ENCODE data around the gene NPIPB8. TPM values are rescaled to one million over a fixed set of nuclear protein-coding genes. Genes with fewer than 3 reads are reported as not detected.
A peak's percentile ranks its signal among the peaks of the same experiment; 100 is the strongest.
"Not testable (repeated sequence)": the region's sequence is repeated elsewhere in the genome, so short reads cannot be mapped to it uniquely, and the experiment has no call there.

Gene NPIPB8
- total RNA-seq, 1 experiment from 2014 or later = 4.1 TPM

- H3K4me3 ChIP-seq = peak overlapping the region; percentile 26; the same call in 1 of the 2 replicates
- peaks cover 25% of the 10 kb centered on the region for H3K4me1 ChIP-seq (replicated peaks; ENCODE audit: insufficient read depth)
- ChIA-PET POLR2A (ENCODE audit: unreplicated experiment) (interaction anchor here (0.6 to 1.5 kb wide), 7 partner anchors 12 to 318 kb away, joined by 3 to 59 read pairs (median 3); partner anchors contain the start of gene SULT1A2), CTCF (interaction anchor here (1.2 to 2.3 kb wide), 2 partner anchors 12 to 55 kb away, joined by 15 to 21 read pairs; partner anchors contain the start of genes SGF29 and SULT1A2)
- H3K79me2 ChIP-seq (ENCODE audit: low read depth) = peaks cover 26% of the 10 kb centered on the region
- intact Hi-C loops (cut with micrococcal nuclease; ENCODE audit: unreplicated experiment); H4K20me1 ChIP-seq (ENCODE audit: insufficient read depth); DNase-seq; H3K36me3 ChIP-seq (ENCODE audit: low read depth); H2AFZ ChIP-seq; H3K27me3 ChIP-seq (ENCODE audit: insufficient read depth, low read depth); H3K9me2 ChIP-seq (ENCODE audit: insufficient read depth); H3K9me3 ChIP-seq (ENCODE audit: insufficient read depth, low read depth); BruUV-seq (replicated peaks): not testable (repeated sequence)
- H3K27ac ChIP-seq = peak overlapping the region; percentile 69
- peaks cover 13% of the 10 kb centered on the region for H3F3A ChIP-seq (ENCODE audit: insufficient read depth, low read depth)
- H3K4me2 ChIP-seq = peak overlapping the region; percentile 64
These were observed 28.8 kb upstream of the NPIPB8 start for GRCh38 chr16:28608867-28609596.

DNA sequence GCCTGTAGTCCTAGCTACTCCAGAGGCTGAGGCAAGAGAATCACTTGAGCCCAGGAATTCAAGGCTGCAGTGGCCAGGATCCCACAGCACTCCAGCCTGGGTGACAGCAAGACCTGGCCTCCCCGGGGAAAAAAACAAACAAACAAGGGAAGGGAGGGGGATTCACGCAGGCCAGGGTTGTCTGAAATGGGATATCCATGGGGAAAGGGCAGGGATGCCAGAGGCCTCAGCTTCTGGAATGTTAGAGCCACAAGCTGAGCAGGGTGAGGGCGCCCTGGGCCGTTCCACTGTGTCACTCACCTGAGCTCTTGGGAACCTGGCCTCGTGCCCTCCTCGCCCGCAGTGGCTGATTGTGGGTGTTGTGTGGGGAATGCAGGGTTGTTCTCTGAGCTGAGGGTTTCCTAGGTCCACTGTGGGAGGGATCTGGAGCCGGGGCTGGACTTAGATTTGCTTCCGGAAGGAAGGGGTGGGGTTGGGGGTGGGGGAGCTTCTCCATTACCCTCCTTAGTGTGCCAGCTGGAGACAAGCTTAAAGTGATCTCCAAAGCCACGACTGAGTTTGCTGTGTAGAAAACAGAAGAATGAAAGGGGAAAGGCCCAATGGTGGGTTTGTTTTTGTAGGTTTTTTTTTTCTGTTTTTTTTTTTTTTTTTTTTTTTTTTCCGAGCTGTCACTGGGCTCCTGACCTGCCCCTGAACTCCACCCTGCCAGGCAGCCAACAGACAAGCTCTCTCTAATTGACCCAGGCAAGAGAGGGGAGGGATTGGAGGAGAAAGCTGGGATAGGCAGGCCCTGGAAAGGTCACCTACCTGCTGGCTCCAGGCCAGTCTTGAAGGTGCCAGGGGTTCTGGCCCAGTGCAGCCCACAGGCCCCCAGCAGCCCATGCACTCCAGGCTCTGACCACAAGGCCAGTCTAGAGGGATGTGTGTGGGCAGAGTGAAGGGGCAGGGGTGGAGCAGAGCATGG, 28.0 kb upstream of the NPIPB8 start, which contains the start of gene SULT1A1:
Gene SULT1A1 (minus strand): TSS at position 414 of the 964 bp plus-strand sequence. CDS start 1,189 bp downstream, outside the sequence.
- H2AFZ ChIP-seq = no peak within 1 kb of the TSS
- peaks cover 26% of the 10 kb centered on the region for H3K79me2 ChIP-seq (ENCODE audit: low read depth)
- DNase-seq = peak; percentile 85 to 98
- H3K4me2 ChIP-seq = peak within 1 kb of the TSS; percentile 64
- no peaks in the 10 kb centered on the region for H3K9me3 ChIP-seq (ENCODE audit: insufficient read depth, low read depth)
- H3K27ac ChIP-seq = peak within 1 kb of the TSS; percentile 69
- H3K4me1 ChIP-seq (replicated peaks; ENCODE audit: insufficient read depth) = peaks cover 25% of the 10 kb centered on the region
- CTCF ChIA-PET = interaction anchor here (0.9 to 2.3 kb wide), 3 partner anchors 12 to 56 kb away, joined by 3 to 21 read pairs (median 15); partner anchors contain the start of genes SGF29 and SULT1A2
- no peaks in the 10 kb centered on the region for H3K27me3 ChIP-seq (ENCODE audit: insufficient read depth, low read depth)
- intact Hi-C loops (cut with micrococcal nuclease; ENCODE audit: unreplicated experiment) = no loop called here
- BruUV-seq (replicated peaks) = TSS peak; percentile 55
- POLR2A ChIA-PET (ENCODE audit: unreplicated experiment) = interaction anchor here (0.5 to 1.5 kb wide), 10 partner anchors 11 to 1761 kb away, joined by 3 to 59 read pairs (median 7); partner anchors contain the start of gene SULT1A2
- H3K36me3 ChIP-seq (ENCODE audit: low read depth) = no peaks in the 10 kb centered on the region; the same call in 1 of the 2 replicates
- H3F3A ChIP-seq (ENCODE audit: insufficient read depth, low read depth) = peaks cover 11% of the 10 kb centered on the region
- TF ChIP-seq, protein P1, sequence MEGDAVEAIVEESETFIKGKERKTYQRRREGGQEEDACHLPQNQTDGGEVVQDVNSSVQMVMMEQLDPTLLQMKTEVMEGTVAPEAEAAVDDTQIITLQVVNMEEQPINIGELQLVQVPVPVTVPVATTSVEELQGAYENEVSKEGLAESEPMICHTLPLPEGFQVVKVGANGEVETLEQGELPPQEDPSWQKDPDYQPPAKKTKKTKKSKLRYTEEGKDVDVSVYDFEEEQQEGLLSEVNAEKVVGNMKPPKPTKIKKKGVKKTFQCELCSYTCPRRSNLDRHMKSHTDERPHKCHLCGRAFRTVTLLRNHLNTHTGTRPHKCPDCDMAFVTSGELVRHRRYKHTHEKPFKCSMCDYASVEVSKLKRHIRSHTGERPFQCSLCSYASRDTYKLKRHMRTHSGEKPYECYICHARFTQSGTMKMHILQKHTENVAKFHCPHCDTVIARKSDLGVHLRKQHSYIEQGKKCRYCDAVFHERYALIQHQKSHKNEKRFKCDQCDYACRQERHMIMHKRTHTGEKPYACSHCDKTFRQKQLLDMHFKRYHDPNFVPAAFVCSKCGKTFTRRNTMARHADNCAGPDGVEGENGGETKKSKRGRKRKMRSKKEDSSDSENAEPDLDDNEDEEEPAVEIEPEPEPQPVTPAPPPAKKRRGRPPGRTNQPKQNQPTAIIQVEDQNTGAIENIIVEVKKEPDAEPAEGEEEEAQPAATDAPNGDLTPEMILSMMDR (conservative IDR thresholded peaks at IDR 0.05) = no peak
- TF ChIP-seq EZH2 (IDR thresholded peaks at IDR 0.05; ENCODE audit: low read depth) = no peak
- no peaks in the 10 kb centered on the region for H4K20me1 ChIP-seq (ENCODE audit: insufficient read depth)
- H3K9me2 ChIP-seq (ENCODE audit: insufficient read depth) = no peaks in the 10 kb centered on the region
- H3K4me3 ChIP-seq = peak within 1 kb of the TSS; percentile 26; the same call in 1 of the 2 replicates

GRCh38 chr16:28610595-28611191, 27.2 kb upstream of the NPIPB8 start:
- Histone ChIP-seq H3K9me2 (ENCODE audit: insufficient read depth) (no peaks in the 10 kb centered on the region), H3K4me1 (replicated peaks; ENCODE audit: insufficient read depth) (peaks cover 25% of the 10 kb centered on the region), H3K27ac (peak overlapping the region; percentile 69; the same call in 1 of the 2 replicates), H3K4me2 (peak overlapping the region; percentile 64), H4K20me1 (ENCODE audit: insufficient read depth) (no peaks in the 10 kb centered on the region), H3K4me3 (no peak overlapping the region), H3K27me3 (ENCODE audit: insufficient read depth, low read depth) (no peaks in the 10 kb centered on the region), H3K9me3 (ENCODE audit: insufficient read depth, low read depth) (no peaks in the 10 kb centered on the region), H3F3A (ENCODE audit: insufficient read depth, low read depth) (peaks cover 9% of the 10 kb centered on the region), H3K36me3 (ENCODE audit: low read depth) (no peaks in the 10 kb centered on the region; the same call in 1 of the 2 replicates), H3K79me2 (ENCODE audit: low read depth) (peaks cover 26% of the 10 kb centered on the region), H2AFZ (no peak overlapping the region)
- intact Hi-C loops (cut with micrococcal nuclease; ENCODE audit: unreplicated experiment) = no loop called here
- TF ChIP-seq, protein P1 (conservative IDR thresholded peaks at IDR 0.05) = no peak
- no peak for TF ChIP-seq EZH2 (IDR thresholded peaks at IDR 0.05; ENCODE audit: low read depth)
- POLR2A ChIA-PET (ENCODE audit: unreplicated experiment) = interaction anchor here (0.6 to 1.5 kb wide), 3 partner anchors 13 to 349 kb away, joined by 6 to 59 read pairs (median 25); partner anchors contain the start of gene SULT1A2
- BruUV-seq (replicated peaks) = no TSS peak
- no peak for DNase-seq
- CTCF ChIA-PET = interaction anchor here (0.6 to 2.3 kb wide), 2 partner anchors 13 to 69 kb away, joined by 4 to 21 read pairs; partner anchors contain the start of gene SULT1A2

DNA sequence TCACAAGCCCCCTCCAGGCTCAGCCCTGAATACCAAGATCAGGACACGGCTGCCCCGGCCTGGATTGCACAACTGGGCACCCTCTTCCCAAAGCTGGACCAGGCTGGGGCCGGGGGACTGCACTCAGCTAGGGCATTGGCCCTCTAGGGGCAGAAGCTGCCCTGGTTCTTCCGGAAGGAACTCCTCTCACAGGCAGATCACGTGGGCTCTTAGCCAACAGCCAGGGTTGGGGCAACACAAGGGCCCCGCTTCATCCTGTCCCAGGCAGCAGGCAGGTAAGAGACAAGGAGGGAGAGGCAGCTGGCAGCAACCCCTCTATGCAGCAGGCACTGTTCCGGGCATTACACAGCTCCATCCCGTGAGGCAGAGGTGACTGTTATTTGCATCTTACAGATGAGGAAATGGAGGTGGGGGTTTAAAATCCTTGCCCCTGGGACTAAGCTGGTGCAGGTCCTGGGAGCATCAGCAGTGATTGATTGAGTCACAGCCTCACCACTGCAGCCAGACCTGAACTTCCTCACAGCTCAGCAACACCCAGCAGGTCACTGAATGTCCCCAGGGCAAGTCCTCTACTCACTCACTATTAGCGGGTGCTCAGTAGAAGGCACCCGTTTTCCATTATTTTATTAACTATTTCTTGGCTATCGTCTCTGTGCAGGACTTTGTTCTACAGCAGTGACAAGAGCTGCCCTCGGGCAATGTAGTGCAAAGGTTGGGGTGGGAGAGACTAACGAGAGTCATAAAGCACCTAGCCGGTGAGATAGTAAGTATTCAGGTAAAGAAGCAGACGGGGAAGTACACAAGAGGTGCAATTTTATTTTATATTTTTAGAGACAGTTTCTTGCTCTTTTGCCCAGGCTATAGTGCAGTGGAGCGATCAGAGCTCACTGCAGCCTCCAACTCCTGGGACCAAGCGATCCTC, 25.2 kb upstream of the NPIPB8 start:
- H4K20me1 ChIP-seq (ENCODE audit: insufficient read depth); intact Hi-C loops (cut with micrococcal nuclease; ENCODE audit: unreplicated experiment); H3K36me3 ChIP-seq (ENCODE audit: low read depth); DNase-seq; H3K9me3 ChIP-seq (ENCODE audit: insufficient read depth, low read depth); H3K9me2 ChIP-seq (ENCODE audit: insufficient read depth); POLR2A ChIA-PET (ENCODE audit: unreplicated experiment); BruUV-seq (replicated peaks); H3K27ac ChIP-seq; H3K27me3 ChIP-seq (ENCODE audit: insufficient read depth, low read depth); H3K4me2 ChIP-seq; H2AFZ ChIP-seq; CTCF ChIA-PET; H3K4me3 ChIP-seq: not testable (repeated sequence)
- Histone ChIP-seq H3K4me1 (replicated peaks; ENCODE audit: insufficient read depth) (peaks cover 40% of the 10 kb centered on the region), H3F3A (ENCODE audit: insufficient read depth, low read depth) (peaks cover 27% of the 10 kb centered on the region), H3K79me2 (ENCODE audit: low read depth) (peaks cover 37% of the 10 kb centered on the region)

Measured in PC-9 (cell line).